ENCODE data around the gene BRINP1.

DNA sequence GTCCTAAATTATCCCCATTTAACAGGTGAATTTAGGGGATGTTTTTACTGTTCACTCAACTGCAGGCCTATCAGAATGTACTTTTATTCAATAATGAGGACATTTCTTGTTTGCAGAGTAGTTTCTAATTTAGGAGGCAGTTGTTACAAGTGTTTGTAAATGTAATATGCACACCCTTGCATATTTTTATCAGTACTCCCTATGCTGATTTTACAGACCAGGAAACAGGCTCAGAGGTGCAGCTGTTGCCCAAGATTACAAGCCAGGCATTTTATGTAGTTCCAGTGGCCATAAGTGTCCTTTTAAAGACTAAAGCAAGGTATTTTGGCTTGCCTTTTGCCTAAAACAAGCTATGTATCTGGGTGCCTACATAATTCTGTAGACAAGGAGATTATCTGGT, 47.6 kb upstream of the BRINP1 start:
- TF ChIP-seq, protein P1, sequence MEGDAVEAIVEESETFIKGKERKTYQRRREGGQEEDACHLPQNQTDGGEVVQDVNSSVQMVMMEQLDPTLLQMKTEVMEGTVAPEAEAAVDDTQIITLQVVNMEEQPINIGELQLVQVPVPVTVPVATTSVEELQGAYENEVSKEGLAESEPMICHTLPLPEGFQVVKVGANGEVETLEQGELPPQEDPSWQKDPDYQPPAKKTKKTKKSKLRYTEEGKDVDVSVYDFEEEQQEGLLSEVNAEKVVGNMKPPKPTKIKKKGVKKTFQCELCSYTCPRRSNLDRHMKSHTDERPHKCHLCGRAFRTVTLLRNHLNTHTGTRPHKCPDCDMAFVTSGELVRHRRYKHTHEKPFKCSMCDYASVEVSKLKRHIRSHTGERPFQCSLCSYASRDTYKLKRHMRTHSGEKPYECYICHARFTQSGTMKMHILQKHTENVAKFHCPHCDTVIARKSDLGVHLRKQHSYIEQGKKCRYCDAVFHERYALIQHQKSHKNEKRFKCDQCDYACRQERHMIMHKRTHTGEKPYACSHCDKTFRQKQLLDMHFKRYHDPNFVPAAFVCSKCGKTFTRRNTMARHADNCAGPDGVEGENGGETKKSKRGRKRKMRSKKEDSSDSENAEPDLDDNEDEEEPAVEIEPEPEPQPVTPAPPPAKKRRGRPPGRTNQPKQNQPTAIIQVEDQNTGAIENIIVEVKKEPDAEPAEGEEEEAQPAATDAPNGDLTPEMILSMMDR (conservative IDR thresholded peaks at IDR 0.05; ENCODE audit: low read length), result no peak
- no peak for TF ChIP-seq EZH2phosphoT487 (IDR thresholded peaks at IDR 0.05; ENCODE audit: borderline replicate concordance)
